ENCODE data around the gene TSHZ2.

TSHZ2 gene

GRCh38 chr20:53330601-53331140 lies 358.5 kb downstream of the TSHZ2 start:
- DNase-seq, result no peak

- no peak for DNase-seq
Observed at GRCh38 chr20:53331151-53331973, 359.2 kb downstream of the TSHZ2 start.

- DNase-seq, result no peak
Observed at GRCh38 chr20:53332022-53332837, 360.1 kb downstream of the TSHZ2 start.

- no peak for DNase-seq
Observed at GRCh38 chr20:53334861-53335260, 362.7 kb downstream of the TSHZ2 start.

DNA sequence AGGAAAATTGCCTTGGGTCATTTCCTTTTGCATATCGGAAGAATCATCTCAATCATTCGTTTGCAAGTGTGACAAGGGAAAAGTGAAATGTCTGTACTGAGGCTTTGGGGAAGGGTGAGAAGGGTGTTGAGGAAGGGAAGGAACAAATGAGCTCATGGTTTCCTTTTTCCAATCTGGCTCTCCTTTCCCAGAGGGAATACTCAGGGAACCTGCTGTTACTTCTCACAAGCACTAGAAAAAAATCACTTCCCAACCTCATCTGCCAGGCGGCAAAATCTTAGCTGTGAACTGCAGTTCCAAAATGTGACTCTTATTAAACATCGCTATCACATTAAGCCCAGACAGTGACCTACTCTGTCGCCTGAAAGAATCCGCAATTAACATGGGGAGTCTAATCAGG lies 363.4 kb downstream of the TSHZ2 start:
- DNase-seq, result no peak

GRCh38 chr20:53336892-53337291 lies 364.7 kb downstream of the TSHZ2 start:
- no peak for DNase-seq

- DNase-seq, result no peak
Observed at GRCh38 chr20:53337390-53338101, 365.4 kb downstream of the TSHZ2 start.

- DNase-seq, result no peak
Observed at GRCh38 chr20:53338716-53339115, 366.6 kb downstream of the TSHZ2 start.

- DNase-seq, result no peak
Observed at GRCh38 chr20:53342429-53342828, 370.3 kb downstream of the TSHZ2 start.

DNA sequence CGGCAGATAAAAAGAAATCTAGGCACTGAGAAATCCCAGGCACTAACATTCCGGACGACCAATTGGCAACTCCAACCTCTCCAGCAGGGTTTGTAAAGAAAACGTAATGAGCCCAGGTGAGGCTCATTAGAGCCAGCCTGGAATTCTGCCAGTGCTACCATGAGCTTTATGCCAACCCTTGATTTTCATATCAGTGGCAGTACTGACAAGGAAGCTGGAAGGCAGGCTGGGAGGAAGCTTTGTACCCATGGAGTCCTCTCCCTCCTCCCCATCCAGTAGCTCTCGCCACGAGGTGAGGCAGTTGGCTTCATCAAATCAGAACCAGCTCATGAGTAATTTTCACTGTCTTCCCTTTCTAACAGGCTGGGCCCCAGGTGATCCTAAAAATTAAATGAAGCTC lies 371.3 kb downstream of the TSHZ2 start:
- no peak for DNase-seq

DNA sequence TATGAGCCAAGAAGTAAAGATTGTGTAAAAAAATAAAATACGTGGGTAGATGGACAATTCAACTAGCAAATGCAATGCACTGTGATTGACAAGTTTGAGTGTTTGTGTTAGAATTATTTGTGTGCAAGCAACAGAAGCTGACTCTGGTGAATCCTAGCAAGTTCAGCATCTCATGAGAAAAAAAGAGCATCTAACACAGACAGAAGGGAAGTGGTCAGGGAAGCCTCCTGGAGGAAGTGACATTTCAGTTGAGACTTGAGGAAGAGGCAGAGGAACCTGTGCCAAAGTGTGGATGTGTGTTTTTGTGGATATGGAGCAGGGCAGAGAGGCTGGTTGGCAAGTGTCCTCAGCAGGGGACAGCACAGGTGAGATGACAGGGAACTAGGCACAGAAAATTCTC lies 372.7 kb downstream of the TSHZ2 start:
- DNase-seq, result no peak

GRCh38 chr20:53345536-53346334 lies 373.6 kb downstream of the TSHZ2 start:
- no peak for DNase-seq

DNA sequence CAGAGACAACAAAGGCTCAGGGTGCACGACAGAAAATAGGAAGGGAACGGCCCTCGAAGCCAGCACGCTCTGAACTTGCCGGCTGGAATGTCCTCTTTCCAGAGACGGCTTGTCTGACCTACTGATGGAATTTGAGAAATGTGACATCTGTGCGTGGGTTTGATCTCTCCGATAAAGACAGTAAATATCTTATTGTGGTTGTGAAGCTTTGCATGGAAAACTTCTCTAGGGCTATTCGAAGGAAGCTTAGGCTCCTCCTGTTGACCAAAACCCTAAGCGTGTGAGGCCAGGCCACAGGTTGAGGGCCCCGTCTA lies 374.1 kb downstream of the TSHZ2 start:
- DNase-seq, result no peak

GRCh38 chr20:53349730-53350129 lies 377.6 kb downstream of the TSHZ2 start:
- DNase-seq, result no peak

DNA sequence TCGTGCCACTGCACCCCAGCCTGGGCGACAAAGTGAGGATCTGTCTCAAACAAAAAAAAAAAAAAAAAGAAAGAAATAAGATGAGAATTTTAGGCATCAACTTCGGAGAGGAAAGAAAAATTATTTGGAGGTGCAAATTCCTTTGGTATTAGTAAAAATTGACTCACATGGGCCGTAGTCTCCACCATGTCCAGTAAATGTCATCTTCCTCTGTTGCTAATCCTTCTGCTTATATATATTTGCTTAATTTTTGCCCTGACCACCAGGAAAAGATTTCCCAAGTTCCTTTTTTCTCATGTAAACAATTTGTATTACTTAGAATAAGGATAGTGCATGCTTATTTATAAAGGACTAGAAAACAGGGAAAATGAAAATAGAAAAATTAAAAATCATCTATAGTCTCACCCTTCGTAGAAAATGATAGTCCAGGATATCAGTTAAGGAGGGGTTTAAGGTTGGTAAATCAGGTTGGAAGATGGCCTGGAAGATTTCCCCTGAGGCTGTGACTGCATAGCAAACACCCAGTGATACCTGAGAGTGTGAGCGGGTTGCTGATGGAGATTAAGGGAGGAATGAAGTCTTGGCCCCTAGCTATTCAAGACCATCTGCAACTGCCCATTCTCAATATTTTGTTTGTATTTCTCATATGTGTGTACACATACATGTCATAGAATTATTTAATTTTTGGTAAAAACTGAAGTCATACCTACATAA lies 380.7 kb downstream of the TSHZ2 start:
- DNase-seq, result no peak

DNA sequence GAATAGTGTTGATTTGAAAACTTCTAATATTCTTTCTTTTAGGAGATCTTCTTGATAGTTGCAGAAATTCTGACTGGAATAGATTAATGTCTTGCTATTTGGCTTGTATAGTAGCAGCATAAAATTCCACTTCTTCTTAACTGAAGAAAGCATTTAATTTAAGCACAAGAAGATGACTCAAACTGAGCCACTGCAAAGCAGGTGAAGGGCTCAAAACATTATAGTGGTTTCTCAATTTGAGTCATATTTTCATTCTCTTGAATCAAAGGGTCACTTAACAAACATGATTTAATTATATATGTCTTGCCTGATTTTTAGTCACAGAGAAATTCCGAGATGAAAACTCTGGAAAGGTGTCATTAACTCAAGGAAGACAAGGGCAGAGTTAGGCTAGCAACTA lies 382.2 kb downstream of the TSHZ2 start:
- DNase-seq, result peak; percentile 30

DNA sequence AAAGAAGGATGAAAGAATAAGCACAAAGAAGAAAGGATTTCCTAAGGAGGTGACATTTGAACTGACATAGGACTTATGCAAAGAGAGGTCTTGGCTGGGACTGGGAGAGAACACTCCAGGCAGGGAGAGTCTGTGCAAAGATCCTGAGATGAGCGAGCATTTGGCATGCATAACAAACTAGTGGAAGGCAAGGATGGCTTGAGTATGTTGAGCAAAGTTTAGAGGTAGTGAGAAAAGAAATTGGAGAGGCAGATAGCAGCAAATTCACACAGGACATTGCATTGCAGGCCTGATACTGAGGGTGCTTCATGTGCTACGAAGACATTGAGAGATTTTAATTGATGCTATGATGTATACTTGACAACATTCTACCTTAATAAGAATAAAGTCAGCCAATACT lies 383.6 kb downstream of the TSHZ2 start:
- no peak for DNase-seq

DNA sequence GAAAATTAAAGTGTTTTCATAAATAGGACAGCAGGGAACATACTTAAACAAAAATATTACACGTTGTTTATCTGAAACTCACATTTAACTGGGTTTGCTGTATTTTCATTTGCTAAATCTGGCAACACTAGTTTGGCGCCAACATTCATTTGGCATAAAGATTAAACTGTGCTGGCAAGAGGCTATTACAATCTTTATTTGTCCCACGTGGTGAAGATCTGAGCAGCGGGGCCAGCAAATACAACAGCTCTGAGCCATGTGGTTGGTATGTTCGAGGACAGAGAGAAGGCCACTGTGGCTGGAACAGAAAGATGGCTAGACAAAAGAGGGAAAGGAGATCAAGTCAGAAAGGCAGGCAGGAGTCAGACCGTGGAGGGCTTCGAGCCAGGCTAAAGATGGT lies 387.3 kb downstream of the TSHZ2 start:
- no peak for DNase-seq

- no peak for DNase-seq
Observed at GRCh38 chr20:53360852-53361251, 388.7 kb downstream of the TSHZ2 start.

GRCh38 chr20:53362736-53363135 lies 390.6 kb downstream of the TSHZ2 start:
- DNase-seq, result no peak

- no peak for DNase-seq
Observed at GRCh38 chr20:53364646-53365045, 392.5 kb downstream of the TSHZ2 start.

- no peak for DNase-seq
Observed at GRCh38 chr20:53365076-53365475, 392.9 kb downstream of the TSHZ2 start.
